GM19023 (cell line): Measurements from ENCODE around the gene SF3B3.
A peak's percentile ranks its signal among the peaks of the same experiment; 100 is the strongest.
"Not testable (repeated sequence)": the region's sequence is repeated elsewhere in the genome, so short reads cannot be mapped to it uniquely, and the experiment has no call there.

Source experiments
- ATAC-seq: cut with Tn5 transposase; IDR thresholded peaks from one replicate; pipeline ENCODE4 v1.9.1; 2021; ENCODE audit warnings: mild to moderate bottlenecking, moderate library complexity; ENCODE audit not compliant: unreplicated experiment

The SF3B3 gene

GRCh38 chr16:70510216-70510615, 13.4 kb upstream of the SF3B3 start:
- ATAC-seq: no peak

- ATAC-seq: no peak
These were observed 11.8 kb upstream of the SF3B3 start for GRCh38 chr16:70511833-70512232.

GRCh38 chr16:70512456-70512855, 11.2 kb upstream of the SF3B3 start:
- ATAC-seq: no peak

- no peak for ATAC-seq
These were observed 2.9 kb upstream of the SF3B3 start for GRCh38 chr16:70520612-70521297.

GRCh38 chr16:70522216-70523075, 1.2 kb upstream of the SF3B3 start:
- ATAC-seq: no peak

GRCh38 chr16:70523076-70523742, 407 bp upstream of the SF3B3 start, which contains the start of gene COG4:
COG4 (minus strand) TSS chr16:70523554; CDS start chr16:70523543, 11 bp downstream.
- peak; percentile 65 for ATAC-seq

GRCh38 chr16:70524399-70524825, 796 bp downstream of the SF3B3 start:
- peak; percentile 11 for ATAC-seq

- no peak for ATAC-seq
These were observed 2.8 kb downstream of the SF3B3 start for GRCh38 chr16:70526403-70526802.

GRCh38 chr16:70527315-70527996, 3.8 kb downstream of the SF3B3 start:
- no peak for ATAC-seq

GRCh38 chr16:70529051-70529777, 5.6 kb downstream of the SF3B3 start:
- ATAC-seq: no peak

- not testable (repeated sequence) for ATAC-seq
These were observed 6.3 kb downstream of the SF3B3 start for GRCh38 chr16:70529954-70530353.

GRCh38 chr16:70534971-70535370, 11.4 kb downstream of the SF3B3 start:
- no peak for ATAC-seq

GRCh38 chr16:70540994-70541393, 17.4 kb downstream of the SF3B3 start:
- no peak for ATAC-seq

- ATAC-seq: no peak
These were observed 20.9 kb downstream of the SF3B3 start for GRCh38 chr16:70544548-70544947.

- ATAC-seq: no peak
These were observed 25.3 kb downstream of the SF3B3 start for GRCh38 chr16:70548936-70549335.

GRCh38 chr16:70550082-70550481, 26.5 kb downstream of the SF3B3 start:
- ATAC-seq: no peak

- no peak for ATAC-seq
These were observed 28.2 kb downstream of the SF3B3 start for GRCh38 chr16:70551788-70552187.

GRCh38 chr16:70552675-70553074, 29.1 kb downstream of the SF3B3 start:
- ATAC-seq: no peak

GRCh38 chr16:70553645-70554044, 30.0 kb downstream of the SF3B3 start:
- ATAC-seq: no peak

- ATAC-seq: no peak
These were observed 32.4 kb downstream of the SF3B3 start for GRCh38 chr16:70556063-70556462.
